ENCODE measurements around the gene ZNF804A. TPM values are rescaled to one million over a fixed set of nuclear protein-coding genes. Genes with fewer than 3 reads are reported as not detected.

Gene ZNF804A
- total and polyA plus RNA-seq, 2 of the 8 experiments (the other 6 are each of a cell fraction or from before 2014, with no cell fraction given): 0.02 TPM; not detected in 1

GRCh38 chr2:184602734-184603133 is 4.4 kb downstream of the ZNF804A start:
- Histone ChIP-seq H2BK120ac (replicated peaks; ENCODE audit: low read depth, low read length) (no peak overlapping the region), H3K56ac (replicated peaks; ENCODE audit: insufficient read length, low read depth, low read length) (no peak overlapping the region), H3K18ac (ENCODE audit: extremely low read depth, low read length) (no peak overlapping the region), H3K79me2 (ENCODE audit: control insufficient read depth in 1 of 2, insufficient read depth in 2 of 2, low read length in 2 of 2) (no peaks in the 10 kb centered on the region), H4K91ac (replicated peaks; ENCODE audit: insufficient read length, low read length) (no peak overlapping the region), H3K4me2 (ENCODE audit: insufficient read depth in 1 of 2, low read depth in 2 of 2, low read length in 2 of 2) (no peak overlapping the region), H3K79me1 (ENCODE audit: low read depth, low read length) (no peaks in the 10 kb centered on the region), H3K27ac (ENCODE audit: low read depth, low read length) (no peak overlapping the region), H3K9me3 (ENCODE audit: insufficient read depth in 2 of 2, low read depth in 1 of 2, low read length in 1 of 2) (no peaks in the 10 kb centered on the region), H2BK20ac (ENCODE audit: low read length) (no peak overlapping the region), H2AFZ (ENCODE audit: low read length) (no peak overlapping the region), H4K20me1 (replicated peaks in 1 of 2; ENCODE audit: control insufficient read depth in 1 of 2, insufficient read depth in 2 of 2, low read length in 2 of 2) (no peaks in the 10 kb centered on the region), H2BK15ac (ENCODE audit: low read length) (no peak overlapping the region), H4K5ac (ENCODE audit: insufficient read length, low read depth, low read length) (no peak overlapping the region), H4K8ac (ENCODE audit: extremely low read depth, insufficient read depth, low read length) (no peak overlapping the region), H2AK5ac (ENCODE audit: low read depth, low read length) (no peak overlapping the region), H3K23ac (ENCODE audit: insufficient read length) (no peak overlapping the region), H3K23me2 (ENCODE audit: low read depth, low read length) (peaks cover 13% of the 10 kb centered on the region), H3K4ac (replicated peaks; ENCODE audit: insufficient read length, low read depth, low read length) (no peak overlapping the region), H2BK5ac (ENCODE audit: low read depth, low read length) (no peak overlapping the region), H3K27me3 (replicated peaks in 1 of 4; ENCODE audit: control insufficient read depth in 3 of 4, extremely low read depth in 1 of 4, insufficient read depth in 3 of 4, low read length in 3 of 4) (peaks cover 10 to 21% (median 15%) of the 10 kb centered on the region in 4 experiments), H3K4me3 (ENCODE audit: extremely low read depth in 1 of 4, insufficient read depth in 2 of 4, low read depth in 3 of 4, low read length in 4 of 4) (no peak overlapping the region), H3K14ac (ENCODE audit: insufficient read length) (no peak overlapping the region), H3K36me3 (ENCODE audit: control insufficient read depth in 2 of 4, insufficient read depth in 4 of 4, low read length in 3 of 4) (no peaks in the 10 kb centered on the region), H3K9ac (replicated peaks in 1 of 4; ENCODE audit: extremely low read depth in 1 of 4, low read depth in 3 of 4, low read length in 3 of 4) (no peak overlapping the region), H2BK12ac (ENCODE audit: low read depth, low read length) (no peak overlapping the region), H3K4me1 (replicated peaks in 1 of 4; ENCODE audit: control insufficient read depth in 3 of 4, insufficient read depth in 4 of 4, low read length in 3 of 4) (peaks cover 0 to 3% (median 1%) of the 10 kb centered on the region in 4 experiments; a peak in 3 of 7 replicates)
- DNase-seq (ENCODE audit: low read depth in 1 of 2, low spot score in 2 of 2): no peak
- 94% methylated on average over 3 of the region's 3 CpGs; no CpG with 5 or more reads in 1 of the 2 experiments for WGBS, 2 experiments (ENCODE audit: extremely low coverage in 1 of 2, insufficient coverage in 1 of 2, insufficient read length in 1 of 2, insufficient replicate concordance in 2 of 2, low coverage in 1 of 2, low lambda C conversion rate in 2 of 2, missing lambda C conversion rate in 1 of 2)
- POLR2A ChIA-PET (ENCODE audit: partially characterized antibody): no interaction called here
- CTCF ChIA-PET (ENCODE audit: partially characterized antibody): no interaction called here
- no peak for FAIRE-seq
- TF ChIP-seq SP2 (IDR thresholded peaks at IDR 0.05; ENCODE audit: low read length) (no peak), BRCA1 (IDR thresholded peaks at IDR 0.05; ENCODE audit: low read depth, low read length) (no peak), SP4 (IDR thresholded peaks at IDR 0.05; ENCODE audit: low read length) (no peak), TAF7 (optimal IDR thresholded peaks at IDR 0.05; ENCODE audit: borderline replicate concordance, low read depth, low read length) (no peak), NANOG (IDR thresholded peaks at IDR 0.05; ENCODE audit: insufficient read depth, low read depth, low read length, poor library complexity, severe bottlenecking) (no peak), CHD2 (IDR thresholded peaks at IDR 0.05; ENCODE audit: low read length) (no peak), RBBP5 (IDR thresholded peaks at IDR 0.05; ENCODE audit: borderline replicate concordance, low read depth, low read length) (no peak), ATF2 (IDR thresholded peaks at IDR 0.05; ENCODE audit: low read length) (no peak), RAD21 (IDR thresholded peaks at IDR 0.05 in 1 of 2, conservative IDR thresholded peaks at IDR 0.05 in 1 of 2; ENCODE audit: low read depth in 2 of 2, low read length in 2 of 2) (no peak)

Measured in H1 (cell line).